T-helper 1 cell treated with Interleukin-12 subunit alpha and Interleukin-12 subunit beta and Interleukin-4 antibody, amounts not matched to agents 30 μg/mL and 1 μg/mL, for 36 hours (primary cell): ENCODE results near the gene PTPRCAP.
A peak's percentile ranks its signal among the peaks of the same experiment; 100 is the strongest.
"Not testable (repeated sequence)": the region's sequence is repeated elsewhere in the genome, so short reads cannot be mapped to it uniquely, and the experiment has no call there.

ENCODE experiments used
- H3K27ac Mint-ChIP-seq: one replicate; pipeline ENCODE4 v1.8.0; 2021; ENCODE audit warnings: mild to moderate bottlenecking, mixed read lengths
- H3K27me3 Mint-ChIP-seq: one replicate; pipeline ENCODE4 v1.8.0; 2021; ENCODE audit warnings: low read depth, mixed read lengths
- H3K36me3 Mint-ChIP-seq: one replicate; pipeline ENCODE4 v1.8.0; 2021; ENCODE audit warnings: low read depth, mixed read lengths
- H3K4me1 Mint-ChIP-seq: one replicate; pipeline ENCODE4 v1.8.0; 2021; ENCODE audit warnings: low read depth, mixed read lengths
- H3K4me3 Mint-ChIP-seq: one replicate; pipeline ENCODE4 v1.8.0; 2021; ENCODE audit warnings: mild to moderate bottlenecking, moderate library complexity, mixed read lengths
- H3K9me3 Mint-ChIP-seq: one replicate; pipeline ENCODE4 v1.8.0; 2021; ENCODE audit warnings: mixed read lengths

The PTPRCAP gene

GRCh38 chr11:67437082-67437808 lies at the start of gene PTPRCAP:
Gene PTPRCAP (minus strand): TSS chr11:67437682. CDS start chr11:67437619, 63 bp downstream.
- Mint-ChIP-seq H3K4me3 (peak within 1 kb of the TSS; percentile 99), H3K27me3 (no peaks in the 10 kb centered on the region), H3K9me3 (no peaks in the 10 kb centered on the region), H3K4me1 (peaks cover 36% of the 10 kb centered on the region), H3K36me3 (peaks cover 35% of the 10 kb centered on the region), H3K27ac (peak within 1 kb of the TSS; percentile 88)

GRCh38 chr11:67486481-67487195 lies 49.2 kb upstream of the PTPRCAP start:
- no peaks in the 10 kb centered on the region for H3K27me3 Mint-ChIP-seq
- H3K27ac Mint-ChIP-seq: peak overlapping the region; percentile 96
- peaks cover 53% of the 10 kb centered on the region for H3K4me1 Mint-ChIP-seq
- no peaks in the 10 kb centered on the region for H3K9me3 Mint-ChIP-seq
- H3K4me3 Mint-ChIP-seq: peak overlapping the region; percentile 67
- H3K36me3 Mint-ChIP-seq: peaks cover 27% of the 10 kb centered on the region

- Mint-ChIP-seq H3K4me1 (peaks cover 53% of the 10 kb centered on the region), H3K27ac (peak overlapping the region; percentile 96), H3K36me3 (peaks cover 27% of the 10 kb centered on the region), H3K4me3 (peak overlapping the region; percentile 67)
- not testable (repeated sequence) for H3K9me3 Mint-ChIP-seq, H3K27me3 Mint-ChIP-seq
Measured at GRCh38 chr11:67485873-67486361, 48.4 kb upstream of the PTPRCAP start.

- H3K4me1 Mint-ChIP-seq: peaks cover 53% of the 10 kb centered on the region
- no peaks in the 10 kb centered on the region for H3K27me3 Mint-ChIP-seq
- H3K4me3 Mint-ChIP-seq: peak overlapping the region; percentile 93
- no peaks in the 10 kb centered on the region for H3K9me3 Mint-ChIP-seq
- peaks cover 27% of the 10 kb centered on the region for H3K36me3 Mint-ChIP-seq
- H3K27ac Mint-ChIP-seq: peak overlapping the region; percentile 96
Measured at GRCh38 chr11:67484847-67485311, 47.4 kb upstream of the PTPRCAP start.

GRCh38 chr11:67483831-67484665 lies 46.6 kb upstream of the PTPRCAP start:
- Mint-ChIP-seq H3K4me1 (peaks cover 49% of the 10 kb centered on the region), H3K27me3 (no peaks in the 10 kb centered on the region), H3K36me3 (peaks cover 23% of the 10 kb centered on the region), H3K4me3 (peak overlapping the region; percentile 93), H3K27ac (peak overlapping the region; percentile 96), H3K9me3 (no peaks in the 10 kb centered on the region)

GRCh38 chr11:67482827-67483798 lies 45.6 kb upstream of the PTPRCAP start, which contains the start of gene AIP:
Gene AIP (plus strand): TSS chr11:67483026. CDS start chr11:67483159, 133 bp downstream.
- H3K9me3 Mint-ChIP-seq: no peaks in the 10 kb centered on the region

GRCh38 chr11:67482275-67482826 lies 44.9 kb upstream of the PTPRCAP start:
- peaks cover 34% of the 10 kb centered on the region for H3K4me1 Mint-ChIP-seq
- H3K9me3 Mint-ChIP-seq: no peaks in the 10 kb centered on the region
- H3K27me3 Mint-ChIP-seq: no peaks in the 10 kb centered on the region
- peaks cover 15% of the 10 kb centered on the region for H3K36me3 Mint-ChIP-seq
- peak overlapping the region; percentile 96 for H3K27ac Mint-ChIP-seq
- H3K4me3 Mint-ChIP-seq: peak overlapping the region; percentile 93

More at GRCh38 chr11:67482827-67483798, 45.6 kb upstream of the PTPRCAP start, which contains the start of gene AIP:
- Mint-ChIP-seq H3K4me3 (peak within 1 kb of the TSS; percentile 93), H3K36me3 (peaks cover 22% of the 10 kb centered on the region), H3K4me1 (peaks cover 42% of the 10 kb centered on the region), H3K27me3 (no peaks in the 10 kb centered on the region), H3K27ac (peak within 1 kb of the TSS; percentile 96)

- not testable (repeated sequence) for H3K36me3 Mint-ChIP-seq, H3K4me1 Mint-ChIP-seq, H3K27ac Mint-ChIP-seq, H3K27me3 Mint-ChIP-seq, H3K9me3 Mint-ChIP-seq, H3K4me3 Mint-ChIP-seq
Measured at GRCh38 chr11:67477344-67478050, 40.0 kb upstream of the PTPRCAP start.

GRCh38 chr11:67476692-67477091 lies 39.2 kb upstream of the PTPRCAP start:
- H3K27ac Mint-ChIP-seq, H3K9me3 Mint-ChIP-seq, H3K4me1 Mint-ChIP-seq, H3K4me3 Mint-ChIP-seq, H3K36me3 Mint-ChIP-seq, H3K27me3 Mint-ChIP-seq: not testable (repeated sequence)

- no peak overlapping the region for H3K27ac Mint-ChIP-seq
- no peaks in the 10 kb centered on the region for H3K36me3 Mint-ChIP-seq
- no peak overlapping the region for H3K4me3 Mint-ChIP-seq
- peaks cover 4% of the 10 kb centered on the region for H3K27me3 Mint-ChIP-seq
- no peaks in the 10 kb centered on the region for H3K9me3 Mint-ChIP-seq
- H3K4me1 Mint-ChIP-seq: peaks cover 9% of the 10 kb centered on the region
Measured at GRCh38 chr11:67472882-67473281, 35.4 kb upstream of the PTPRCAP start.

- H3K4me3 Mint-ChIP-seq: no peak overlapping the region
- H3K27ac Mint-ChIP-seq: no peak overlapping the region
- peaks cover 4% of the 10 kb centered on the region for H3K27me3 Mint-ChIP-seq
- no peaks in the 10 kb centered on the region for H3K36me3 Mint-ChIP-seq
- no peaks in the 10 kb centered on the region for H3K9me3 Mint-ChIP-seq
- H3K4me1 Mint-ChIP-seq: peaks cover 20% of the 10 kb centered on the region
Measured at GRCh38 chr11:67470337-67471002, 33.0 kb upstream of the PTPRCAP start.

GRCh38 chr11:67469508-67469811 lies 32.0 kb upstream of the PTPRCAP start:
- peak overlapping the region; percentile 45 for H3K27ac Mint-ChIP-seq

More at GRCh38 chr11:67469508-67469811, 32.0 kb upstream of the PTPRCAP start:
- Mint-ChIP-seq H3K4me1 (peaks cover 24% of the 10 kb centered on the region), H3K9me3 (no peaks in the 10 kb centered on the region), H3K36me3 (no peaks in the 10 kb centered on the region), H3K27me3 (peaks cover under 1% of the 10 kb centered on the region), H3K4me3 (peak overlapping the region; percentile 67)
